ENCODE measurements around the gene CCDC71. TPM values are rescaled to one million over a fixed set of nuclear protein-coding genes. Genes with fewer than 3 reads are reported as not detected.

The CCDC71 gene
- total and polyA plus RNA-seq, 9 of the 15 experiments (the other 6 are each of a cell fraction or from before 2014, with no cell fraction given) = 0.13 to 19.3 (median 14.3) TPM

- TF ChIP-seq CHD7 (IDR thresholded peaks at IDR 0.05; ENCODE audit: low read depth, low read length) (no peak), KLF1 (tag; IDR thresholded peaks at IDR 0.05) (peak; percentile 97), PKNOX1 (IDR thresholded peaks at IDR 0.05) (peak; percentile 43; the same call in 1 of the 2 replicates), RFX5 (IDR thresholded peaks at IDR 0.05; ENCODE audit: low read depth, low read length) (no peak), SUPT5H (IDR thresholded peaks at IDR 0.05) (peak; percentile 51), STAT6 (CRISPR knock-in tag; IDR thresholded peaks at IDR 0.05) (no peak), ZNF347 (CRISPR knock-in tag; IDR thresholded peaks at IDR 0.05; ENCODE audit: low read depth) (no peak), CXXC5 (CRISPR knock-in tag; IDR thresholded peaks at IDR 0.05) (peak; percentile 77), HDAC6 (IDR thresholded peaks at IDR 0.05; ENCODE audit: low read depth, low read length) (no peak), THRB (CRISPR knock-in tag; conservative IDR thresholded peaks at IDR 0.05) (no peak), ZNF143 (CRISPR knock-in tag; IDR thresholded peaks at IDR 0.05) (no peak), ATF7 (IDR thresholded peaks at IDR 0.05) (peak; percentile 71)
Measured at GRCh38 chr3:49171119-49171774, 5.1 kb upstream of the CCDC71 start, which contains the start of gene KLHDC8B (continued).
